MG63 (cell line): ENCODE measurements around the gene ANTXR1. TPM values are rescaled to one million over a fixed set of nuclear protein-coding genes. Genes with fewer than 3 reads are reported as not detected.

Experiments
- DNase-seq: peaks from one replicate; pipeline ENCODE4 v3.0.0-alpha.2; 2020
- H3K27me3 ChIP-seq: fragments of 250-450 bp; sonication (Bioruptor Pico); 2 replicates; pipeline ENCODE4 v1.5.1; 2020; ENCODE audit warnings: mild to moderate bottlenecking, moderate library complexity
- H3K36me3 ChIP-seq: fragments of 250-450 bp; sonication (Bioruptor Pico); 2 replicates; pipeline ENCODE4 v1.5.1; 2020; ENCODE audit warnings: mild to moderate bottlenecking, moderate library complexity
- H3K4me3 ChIP-seq: fragments of 250-450 bp; sonication (Bioruptor Pico); 2 replicates; pipeline ENCODE4 v1.5.1; 2020; ENCODE audit warnings: mild to moderate bottlenecking, moderate library complexity
- H3K9me3 ChIP-seq: fragments of 250-450 bp; sonication (Bioruptor Pico); 2 replicates; pipeline ENCODE4 v1.5.1; 2020; ENCODE audit warnings: mild to moderate bottlenecking, moderate library complexity
- total RNA-seq: library from RNA; depleted of rRNA; stranded (reverse); fragments of >200 nt; shearing (Covaris generic); gene quantifications from 2 replicates; pipeline ENCODE4 v1.2.3, GENCODE V29; 2014; ENCODE audit warnings: low replicate concordance

The ANTXR1 gene
- total RNA-seq, 1 experiment from 2014 or later = 48.6 TPM

GRCh38 chr2:69204654-69205053, 191.7 kb downstream of the ANTXR1 start:
- no peak for DNase-seq
- H3K27me3 ChIP-seq = no peaks in the 10 kb centered on the region
- H3K4me3 ChIP-seq = no peak overlapping the region
- H3K36me3 ChIP-seq = peaks cover 4% of the 10 kb centered on the region; the same call in 1 of the 2 replicates
- H3K9me3 ChIP-seq = no peaks in the 10 kb centered on the region

- Histone ChIP-seq H3K27me3 (no peaks in the 10 kb centered on the region), H3K9me3 (no peaks in the 10 kb centered on the region), H3K4me3 (no peak overlapping the region), H3K36me3 (peaks cover 4% of the 10 kb centered on the region; the same call in 1 of the 2 replicates)
- DNase-seq = no peak
Measured at GRCh38 chr2:69205076-69205475, 192.1 kb downstream of the ANTXR1 start.

- H3K9me3 ChIP-seq = no peaks in the 10 kb centered on the region
- peaks cover 1% of the 10 kb centered on the region; the same call in 1 of the 2 replicates for H3K36me3 ChIP-seq
- no peaks in the 10 kb centered on the region for H3K27me3 ChIP-seq
- H3K4me3 ChIP-seq = no peak overlapping the region
- DNase-seq = no peak
Measured at GRCh38 chr2:69205491-69205890, 192.5 kb downstream of the ANTXR1 start.

GRCh38 chr2:69208023-69208595, 195.1 kb downstream of the ANTXR1 start:
- no peak overlapping the region for H3K4me3 ChIP-seq
- no peaks in the 10 kb centered on the region for H3K27me3 ChIP-seq
- H3K9me3 ChIP-seq = no peaks in the 10 kb centered on the region
- no peak for DNase-seq
- H3K36me3 ChIP-seq = no peaks in the 10 kb centered on the region; the same call in 1 of the 2 replicates

GRCh38 chr2:69209482-69209881, 196.5 kb downstream of the ANTXR1 start:
- Histone ChIP-seq H3K4me3 (no peak overlapping the region), H3K27me3 (no peaks in the 10 kb centered on the region), H3K9me3 (no peaks in the 10 kb centered on the region), H3K36me3 (no peaks in the 10 kb centered on the region; the same call in 1 of the 2 replicates)
- no peak for DNase-seq

- Histone ChIP-seq H3K4me3 (no peak overlapping the region), H3K9me3 (no peaks in the 10 kb centered on the region), H3K36me3 (peaks cover 5% of the 10 kb centered on the region), H3K27me3 (no peaks in the 10 kb centered on the region)
- DNase-seq = no peak
Measured at GRCh38 chr2:69210385-69210784, 197.4 kb downstream of the ANTXR1 start.

GRCh38 chr2:69211048-69211447, 198.1 kb downstream of the ANTXR1 start:
- Histone ChIP-seq H3K4me3 (no peak overlapping the region), H3K9me3 (no peaks in the 10 kb centered on the region), H3K27me3 (no peaks in the 10 kb centered on the region), H3K36me3 (peaks cover 11% of the 10 kb centered on the region)
- no peak for DNase-seq

- Histone ChIP-seq H3K9me3 (no peaks in the 10 kb centered on the region), H3K4me3 (no peak overlapping the region), H3K27me3 (no peaks in the 10 kb centered on the region), H3K36me3 (peaks cover 13% of the 10 kb centered on the region)
- no peak for DNase-seq
Measured at GRCh38 chr2:69211686-69212085, 198.7 kb downstream of the ANTXR1 start.

GRCh38 chr2:69212238-69213028, 199.5 kb downstream of the ANTXR1 start:
- Histone ChIP-seq H3K27me3 (no peaks in the 10 kb centered on the region), H3K9me3 (no peaks in the 10 kb centered on the region), H3K36me3 (peaks cover 13% of the 10 kb centered on the region), H3K4me3 (no peak overlapping the region)
- no peak for DNase-seq

- H3K36me3 ChIP-seq = peaks cover 13% of the 10 kb centered on the region
- H3K4me3 ChIP-seq = no peak overlapping the region
- no peaks in the 10 kb centered on the region for H3K27me3 ChIP-seq
- DNase-seq = peak; percentile 23
- H3K9me3 ChIP-seq = no peaks in the 10 kb centered on the region
Measured at GRCh38 chr2:69213201-69213600, 200.2 kb downstream of the ANTXR1 start.

- peak; percentile 49 for DNase-seq
- Histone ChIP-seq H3K36me3 (peaks cover 13% of the 10 kb centered on the region), H3K27me3 (no peaks in the 10 kb centered on the region), H3K4me3 (no peak overlapping the region), H3K9me3 (no peaks in the 10 kb centered on the region)
Measured at GRCh38 chr2:69213782-69214181, 200.8 kb downstream of the ANTXR1 start.

GRCh38 chr2:69214898-69215297, 201.9 kb downstream of the ANTXR1 start:
- peaks cover 13% of the 10 kb centered on the region for H3K36me3 ChIP-seq
- H3K4me3 ChIP-seq = no peak overlapping the region
- no peaks in the 10 kb centered on the region for H3K27me3 ChIP-seq
- DNase-seq = peak; percentile 33
- H3K9me3 ChIP-seq = no peaks in the 10 kb centered on the region

GRCh38 chr2:69216535-69217332, 203.8 kb downstream of the ANTXR1 start:
- H3K36me3 ChIP-seq = peaks cover 13% of the 10 kb centered on the region
- H3K9me3 ChIP-seq = no peaks in the 10 kb centered on the region
- no peak overlapping the region for H3K4me3 ChIP-seq
- H3K27me3 ChIP-seq = no peaks in the 10 kb centered on the region
- peak; percentile 26 for DNase-seq

- no peak overlapping the region for H3K4me3 ChIP-seq
Measured at GRCh38 chr2:69217333-69218080, 204.5 kb downstream of the ANTXR1 start.

GRCh38 chr2:69221512-69221911, 208.5 kb downstream of the ANTXR1 start:
- Histone ChIP-seq H3K9me3 (no peaks in the 10 kb centered on the region), H3K4me3 (no peak overlapping the region), H3K36me3 (peaks cover 7% of the 10 kb centered on the region), H3K27me3 (no peaks in the 10 kb centered on the region)
- no peak for DNase-seq

More at GRCh38 chr2:69217333-69218080, 204.5 kb downstream of the ANTXR1 start:
- H3K9me3 ChIP-seq = no peaks in the 10 kb centered on the region
- no peak for DNase-seq
- H3K36me3 ChIP-seq = peaks cover 13% of the 10 kb centered on the region
- H3K27me3 ChIP-seq = no peaks in the 10 kb centered on the region

GRCh38 chr2:69221960-69222751, 209.2 kb downstream of the ANTXR1 start:
- H3K9me3 ChIP-seq = no peaks in the 10 kb centered on the region
- DNase-seq = no peak
- no peak overlapping the region for H3K4me3 ChIP-seq
- peaks cover 7% of the 10 kb centered on the region for H3K36me3 ChIP-seq
- H3K27me3 ChIP-seq = no peaks in the 10 kb centered on the region
